Measurements from ENCODE around the gene NIF3L1.

Gene NIF3L1

GRCh38 chr2:200888704-200889625 is at the start of gene NIF3L1, which contains the start of gene PPIL3:
NIF3L1 (plus strand) TSS chr2:200889371; CDS start chr2:200891944, 2,573 bp downstream.
PPIL3 (minus strand) TSS chr2:200889077; CDS start chr2:200887615, 1,462 bp downstream.
- peak; percentile 90 to 97 for DNase-seq (ENCODE audit: extremely low read depth in 1 of 2, low read depth in 1 of 2)

- DNase-seq (ENCODE audit: extremely low read depth in 1 of 2, low read depth in 1 of 2): no peak
Observed at GRCh38 chr2:200839513-200839912, 49.7 kb upstream of the NIF3L1 start.

GRCh38 chr2:200843993-200844948 is 44.9 kb upstream of the NIF3L1 start:
- no peak for DNase-seq (ENCODE audit: extremely low read depth in 1 of 2, low read depth in 1 of 2)

GRCh38 chr2:200845194-200845593 is 44.0 kb upstream of the NIF3L1 start:
- no peak for DNase-seq (ENCODE audit: extremely low read depth in 1 of 2, low read depth in 1 of 2)

GRCh38 chr2:200845669-200846325 is 43.4 kb upstream of the NIF3L1 start:
- DNase-seq (ENCODE audit: extremely low read depth in 1 of 2, low read depth in 1 of 2): no peak

- no peak for DNase-seq (ENCODE audit: extremely low read depth in 1 of 2, low read depth in 1 of 2)
Observed at GRCh38 chr2:200847269-200847668, 41.9 kb upstream of the NIF3L1 start.

GRCh38 chr2:200847939-200848338 is 41.2 kb upstream of the NIF3L1 start:
- no peak for DNase-seq (ENCODE audit: extremely low read depth in 1 of 2, low read depth in 1 of 2)

GRCh38 chr2:200850512-200851256 is 38.5 kb upstream of the NIF3L1 start:
- DNase-seq (ENCODE audit: extremely low read depth in 1 of 2, low read depth in 1 of 2): no peak

- no peak for DNase-seq (ENCODE audit: extremely low read depth in 1 of 2, low read depth in 1 of 2)
Observed at GRCh38 chr2:200851398-200852248, 37.5 kb upstream of the NIF3L1 start.

GRCh38 chr2:200852605-200853004 is 36.6 kb upstream of the NIF3L1 start:
- no peak for DNase-seq (ENCODE audit: extremely low read depth in 1 of 2, low read depth in 1 of 2)

GRCh38 chr2:200856806-200857205 is 32.4 kb upstream of the NIF3L1 start:
- DNase-seq (ENCODE audit: extremely low read depth in 1 of 2, low read depth in 1 of 2): no peak

- peak in 1 of 2 donors; percentile 25 for DNase-seq (ENCODE audit: extremely low read depth in 1 of 2, low read depth in 1 of 2)
Observed at GRCh38 chr2:200860092-200860795, 28.9 kb upstream of the NIF3L1 start.

- DNase-seq (ENCODE audit: extremely low read depth in 1 of 2, low read depth in 1 of 2): no peak
Observed at GRCh38 chr2:200861617-200862155, 27.5 kb upstream of the NIF3L1 start.

- peak in 1 of 2 donors; percentile 68 for DNase-seq (ENCODE audit: extremely low read depth in 1 of 2, low read depth in 1 of 2)
Observed at GRCh38 chr2:200862532-200863000, 26.6 kb upstream of the NIF3L1 start.

GRCh38 chr2:200863782-200864175 is 25.4 kb upstream of the NIF3L1 start:
- DNase-seq (ENCODE audit: extremely low read depth in 1 of 2, low read depth in 1 of 2): no peak

- peak; percentile 95 to 96 for DNase-seq (ENCODE audit: extremely low read depth in 1 of 2, low read depth in 1 of 2)
Observed at GRCh38 chr2:200864176-200865034, 24.8 kb upstream of the NIF3L1 start, which contains the start of gene CLK1. CLK1 (minus strand) TSS chr2:200864658; CDS start chr2:200861862, 2,796 bp downstream.

GRCh38 chr2:200869014-200869413 is 20.2 kb upstream of the NIF3L1 start:
- no peak for DNase-seq (ENCODE audit: extremely low read depth in 1 of 2, low read depth in 1 of 2)

Measured in stimulated activated CD8-positive, alpha-beta memory T cell treated with anti-CD3 and anti-CD28 coated beads, Interleukin-7, amount 100 ng/mL, for 48 hours (primary cell).